GM12891 (cell line): ENCODE measurements around the gene CCNH.

ENCODE experiments used
- DNase-seq: peaks from one replicate; pipeline ENCODE4 v3.0.0; 2011; ENCODE audit warnings: low spot score; ENCODE audit not compliant: insufficient read length
- FAIRE-seq: peaks from 2 replicates; lab custom pipeline; 2011; peaks lifted over from hg19 to GRCh38; lab: Jason Lieb, UNC
- PAX5 ChIP-seq: IDR thresholded peaks from 2 replicates; pipeline ENCODE4 v1.6.1; 2011; ENCODE audit warnings: low read length, moderate library complexity, mild to moderate bottlenecking; ENCODE audit not compliant: insufficient read depth, severe bottlenecking
- POLR2A ChIP-seq: IDR thresholded peaks from 2 replicates; pipeline ENCODE4 v1.6.1; 2011; ENCODE audit warnings: low read depth, low read length, control low read depth
- POLR2AphosphoS5 ChIP-seq: IDR thresholded peaks from 2 replicates; pipeline ENCODE4 v1.6.1; 2011; ENCODE audit warnings: low read depth, low read length, control low read depth
- POU2F2 ChIP-seq: IDR thresholded peaks from 2 replicates; pipeline ENCODE4 v1.6.1; 2011; ENCODE audit warnings: low read depth, mild to moderate bottlenecking, control low read depth, low read length, moderate library complexity
- SPI1 ChIP-seq: IDR thresholded peaks from 2 replicates; pipeline ENCODE4 v1.6.1; 2011; ENCODE audit warnings: low read depth, low read length, control low read depth
- TAF1 ChIP-seq: IDR thresholded peaks from 2 replicates; pipeline ENCODE4 v1.6.1; 2011; ENCODE audit warnings: low read depth, low read length, control low read depth

The CCNH gene

GRCh38 chr5:87369431-87369830 lies 43.3 kb downstream of the CCNH start:
- FAIRE-seq (no peak), DNase-seq (no peak)
- no peak for TF ChIP-seq PAX5

- no peak for FAIRE-seq
- TF ChIP-seq POLR2A (no peak), TAF1 (no peak), SPI1 (no peak), POLR2AphosphoS5 (no peak)
- DNase-seq: no peak
Measured at GRCh38 chr5:87368601-87369000, 44.1 kb downstream of the CCNH start.

DNA sequence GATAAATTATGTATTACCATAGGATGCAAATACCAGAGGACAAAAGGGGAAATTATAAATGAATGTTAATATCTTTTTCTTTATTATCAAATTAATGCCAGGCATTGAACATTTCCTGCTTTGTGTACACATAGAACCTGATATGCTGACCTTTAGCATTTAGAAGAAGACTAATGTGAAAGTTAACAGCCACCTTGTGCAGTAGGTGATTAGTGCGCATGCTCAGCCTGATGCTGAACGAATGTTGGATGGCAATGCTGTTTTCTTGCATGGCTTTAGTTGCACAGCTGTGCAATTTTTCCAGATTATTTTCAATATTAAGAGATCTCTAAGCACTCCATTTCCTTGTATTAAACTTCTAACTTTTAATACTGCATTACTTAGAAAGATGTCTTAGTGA lies 45.5 kb downstream of the CCNH start:
- DNase-seq (no peak), FAIRE-seq (no peak)
- no peak for TF ChIP-seq POLR2A
- no peak for TF ChIP-seq TAF1
- no peak for TF ChIP-seq PAX5
- no peak for TF ChIP-seq POLR2AphosphoS5
- no peak for TF ChIP-seq SPI1
- no peak for TF ChIP-seq POU2F2

- no peak for TF ChIP-seq POLR2A
- no peak for TF ChIP-seq TAF1
- TF ChIP-seq POLR2AphosphoS5: no peak
- TF ChIP-seq POU2F2: no peak
- TF ChIP-seq PAX5: no peak
- no peak for TF ChIP-seq SPI1
- FAIRE-seq (peak; percentile 54), DNase-seq (no peak)
Measured at GRCh38 chr5:87361536-87362213, 51.1 kb downstream of the CCNH start.

DNA sequence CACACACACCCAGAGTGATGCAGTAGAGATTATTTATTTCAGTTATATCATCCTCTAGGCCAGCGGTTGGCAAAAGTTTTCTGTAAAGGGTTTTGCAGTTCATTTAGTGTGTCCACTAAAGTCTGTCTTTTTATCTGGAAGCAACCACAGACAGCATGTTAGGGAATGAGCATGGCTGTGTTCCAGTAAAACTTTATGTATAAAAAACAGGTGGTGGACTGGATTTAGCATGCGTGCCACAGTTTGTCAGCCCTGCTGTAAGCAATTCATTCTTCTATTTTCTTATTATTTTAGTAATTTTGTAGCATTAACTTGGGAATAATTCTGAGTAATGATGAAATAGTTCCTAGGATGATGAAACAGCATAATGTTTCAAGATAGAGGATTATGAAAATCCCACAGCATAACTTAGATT lies 51.7 kb downstream of the CCNH start:
- DNase-seq (no peak), FAIRE-seq (no peak)
- TF ChIP-seq TAF1 (no peak), POU2F2 (no peak), POLR2A (no peak), SPI1 (no peak), POLR2AphosphoS5 (no peak), PAX5 (no peak)

GRCh38 chr5:87360132-87360531 lies 52.6 kb downstream of the CCNH start:
- no peak for TF ChIP-seq PAX5
- no peak for TF ChIP-seq POU2F2
- no peak for TF ChIP-seq POLR2AphosphoS5
- TF ChIP-seq TAF1: no peak
- TF ChIP-seq SPI1: no peak
- TF ChIP-seq POLR2A: no peak
- DNase-seq (no peak), FAIRE-seq (no peak)

DNA sequence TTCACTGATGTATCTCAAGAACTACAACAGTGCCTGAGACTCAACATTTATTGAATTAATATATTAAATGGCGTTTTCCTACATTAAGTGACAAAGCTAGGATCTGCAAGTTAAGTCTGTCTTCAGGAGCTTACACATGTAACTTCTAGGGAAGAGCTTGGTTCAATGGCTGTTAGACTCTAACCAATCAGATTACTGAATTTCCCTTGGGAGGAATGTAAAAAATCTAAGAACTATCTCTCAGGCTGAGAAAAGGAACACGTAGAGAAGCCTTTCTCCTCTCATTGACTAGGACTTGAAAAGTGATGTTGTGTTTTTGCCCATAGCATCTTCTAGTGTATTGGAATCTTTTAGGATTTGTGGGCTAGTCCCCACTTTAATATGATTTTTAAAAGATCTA lies 53.6 kb downstream of the CCNH start:
- DNase-seq (no peak), FAIRE-seq (no peak)
- TF ChIP-seq SPI1: no peak
- no peak for TF ChIP-seq POLR2A
- no peak for TF ChIP-seq TAF1

DNA sequence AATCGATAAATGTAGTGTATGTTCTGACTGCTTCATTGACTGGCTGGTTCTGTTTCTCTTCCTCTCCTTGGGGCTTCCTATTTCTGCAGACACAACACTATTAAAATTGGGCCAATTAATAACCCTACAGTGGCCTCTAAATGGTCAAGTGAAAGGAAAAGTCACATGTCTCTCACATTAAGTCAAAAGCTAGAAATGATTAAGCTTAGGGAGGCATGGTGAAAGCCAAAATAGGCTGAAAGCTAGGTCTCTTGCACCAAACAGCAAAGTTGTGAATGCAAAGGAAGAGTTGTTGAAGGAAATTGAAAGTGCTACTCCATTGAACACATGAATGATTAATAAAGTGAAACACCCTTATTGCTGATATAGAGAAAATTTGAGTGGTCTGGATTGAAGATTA lies 58.2 kb downstream of the CCNH start:
- FAIRE-seq (peak; percentile 72), DNase-seq (no peak)
- no peak for TF ChIP-seq POLR2AphosphoS5

DNA sequence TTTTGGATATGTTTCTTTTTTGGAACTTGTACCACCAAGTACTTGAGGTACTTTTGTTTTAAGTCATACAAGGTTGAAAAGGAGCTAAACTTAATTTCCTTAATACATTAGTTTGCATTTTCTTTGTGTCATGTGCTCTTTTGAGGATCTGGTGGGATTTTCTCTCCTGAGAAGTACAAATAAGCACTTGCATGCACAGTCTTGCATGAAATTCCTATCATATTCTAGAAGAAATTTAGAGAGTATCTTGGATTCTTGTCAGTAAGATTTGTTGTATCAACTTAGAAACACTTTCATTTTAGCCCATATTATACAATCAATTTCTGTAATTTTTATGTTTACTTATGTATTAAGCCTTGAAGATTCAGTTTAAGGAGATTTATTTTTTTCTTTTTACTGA lies 64.9 kb downstream of the CCNH start:
- DNase-seq (no peak), FAIRE-seq (no peak)
- TF ChIP-seq SPI1 (no peak), PAX5 (no peak), POU2F2 (no peak), POLR2AphosphoS5 (no peak), TAF1 (no peak), POLR2A (no peak)

DNA sequence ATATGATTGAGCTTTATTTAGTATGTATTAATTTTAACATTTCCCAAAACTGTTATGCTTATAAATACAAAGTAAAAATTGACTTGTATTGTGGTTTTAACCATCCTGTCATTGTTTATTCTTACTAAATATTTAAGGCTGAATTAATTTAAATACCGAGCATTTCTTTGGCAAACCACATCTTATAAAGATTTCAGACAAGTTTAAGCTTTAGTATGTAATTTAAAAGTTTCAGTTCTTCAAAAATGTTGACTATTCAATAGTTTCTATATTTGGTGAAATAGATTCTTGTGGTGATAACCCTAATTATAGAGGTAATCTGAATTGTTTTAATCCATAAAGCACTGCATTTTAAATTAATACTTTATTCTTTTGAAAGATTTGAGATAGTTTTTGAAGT lies 65.5 kb downstream of the CCNH start:
- FAIRE-seq (no peak), DNase-seq (no peak)
- no peak for TF ChIP-seq POLR2AphosphoS5
- no peak for TF ChIP-seq POU2F2
- peak; percentile 17; the same call in 1 of the 2 replicates for TF ChIP-seq SPI1
- TF ChIP-seq TAF1: no peak
